ENCODE data around the gene MOV10L1.

The MOV10L1 gene

GRCh38 chr22:50089682-50090411 lies at the start of gene MOV10L1:
MOV10L1 (plus strand) TSS chr22:50090006; CDS start chr22:50090089, 83 bp downstream.
- no peak for DNase-seq (ENCODE audit: low read depth)

DNA sequence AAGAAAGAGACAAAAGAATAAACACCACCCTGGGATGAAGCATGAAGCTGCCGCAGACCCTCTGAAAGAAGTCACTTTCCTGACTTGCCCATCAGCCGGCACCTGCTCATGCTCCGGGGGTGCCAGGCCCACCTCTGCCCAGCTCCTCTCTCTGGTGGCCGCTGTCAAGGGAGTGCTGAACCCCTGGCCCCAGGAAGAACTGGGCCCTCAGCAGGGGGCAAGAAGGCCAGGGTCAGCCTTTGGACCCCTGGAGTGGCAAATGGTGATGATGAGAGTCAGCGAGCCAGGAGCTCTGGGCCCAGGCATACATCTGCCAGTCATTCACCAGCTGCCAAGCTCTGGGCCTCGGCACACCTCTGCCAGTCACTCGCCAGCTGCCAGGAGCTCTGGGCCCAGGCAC lies 49.1 kb upstream of the MOV10L1 start:
- no peak for DNase-seq (ENCODE audit: low read depth)

GRCh38 chr22:50041361-50042065 lies 48.3 kb upstream of the MOV10L1 start:
- DNase-seq (ENCODE audit: low read depth) = no peak

- DNase-seq (ENCODE audit: low read depth) = no peak
Observed at GRCh38 chr22:50044485-50045118, 45.2 kb upstream of the MOV10L1 start.

DNA sequence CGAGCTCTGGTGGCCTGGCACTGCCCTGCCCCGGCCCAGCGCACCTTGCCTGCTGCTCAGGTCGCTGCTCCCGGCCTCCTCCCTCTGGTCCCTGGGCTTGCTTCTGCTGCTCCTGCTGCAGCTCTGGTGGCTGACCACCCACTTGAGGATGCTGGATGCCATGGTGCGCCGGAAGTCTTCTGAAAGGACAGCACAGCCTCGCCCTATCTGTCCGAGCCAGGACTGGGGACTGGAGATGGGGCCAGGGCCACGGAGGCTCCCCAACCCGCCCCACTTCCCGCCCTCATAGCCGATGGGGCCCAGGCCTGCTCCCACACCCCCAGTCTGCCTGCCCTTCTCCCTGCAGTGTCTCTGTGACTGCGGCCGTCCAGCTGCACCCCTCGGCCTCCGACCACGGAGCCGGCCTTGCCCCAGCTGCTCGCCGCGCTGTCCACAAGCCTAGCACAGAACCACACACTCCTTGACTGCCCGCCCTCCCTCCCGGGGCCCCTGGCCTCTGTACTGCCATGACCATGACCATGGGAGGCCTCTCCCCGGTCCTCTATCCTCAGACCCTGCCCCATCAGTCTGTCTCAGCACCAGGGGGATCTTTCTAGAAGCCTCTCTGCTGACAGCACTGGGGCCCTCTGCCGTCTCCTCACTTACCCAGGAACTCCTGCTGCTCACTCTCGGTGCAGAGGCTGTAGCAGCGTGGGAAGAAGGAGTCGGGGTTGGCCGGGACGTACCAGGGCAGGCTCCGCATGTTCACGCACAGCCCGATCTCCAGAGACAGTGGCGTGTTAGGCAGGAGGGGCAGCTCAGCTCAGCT lies 44.4 kb upstream of the MOV10L1 start:
- DNase-seq (ENCODE audit: low read depth) = no peak

GRCh38 chr22:50046019-50046415 lies 43.8 kb upstream of the MOV10L1 start:
- DNase-seq (ENCODE audit: low read depth) = no peak

GRCh38 chr22:50046481-50047245 lies 43.1 kb upstream of the MOV10L1 start:
- no peak for DNase-seq (ENCODE audit: low read depth)

- no peak for DNase-seq (ENCODE audit: low read depth)
Observed at GRCh38 chr22:50047346-50047745, 42.5 kb upstream of the MOV10L1 start.

- DNase-seq (ENCODE audit: low read depth) = no peak
Observed at GRCh38 chr22:50048061-50048765, 41.6 kb upstream of the MOV10L1 start.

- no peak for DNase-seq (ENCODE audit: low read depth)
Observed at GRCh38 chr22:50048836-50049235, 41.0 kb upstream of the MOV10L1 start.

GRCh38 chr22:50049299-50050195 lies 40.3 kb upstream of the MOV10L1 start:
- DNase-seq (ENCODE audit: low read depth) = no peak

DNA sequence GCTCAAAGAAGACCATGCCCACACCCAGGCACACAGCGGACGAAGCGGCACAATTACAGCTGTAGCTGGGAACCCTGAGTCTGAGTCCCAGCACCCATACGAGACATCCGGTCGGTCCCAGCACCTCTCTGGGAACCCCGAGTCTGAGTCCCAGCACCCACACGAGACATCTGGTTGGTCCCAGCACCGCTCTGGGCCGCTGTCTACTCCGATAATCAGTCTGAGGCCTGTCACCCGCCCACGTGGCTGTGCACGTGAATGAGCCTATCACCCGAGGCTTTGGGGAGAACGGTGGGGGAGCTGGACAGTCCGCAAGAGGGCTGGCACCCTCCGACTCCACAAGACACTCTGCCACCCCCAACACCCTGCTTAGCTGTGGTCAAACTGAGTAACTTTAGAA lies 37.9 kb upstream of the MOV10L1 start:
- no peak for DNase-seq (ENCODE audit: low read depth)

GRCh38 chr22:50053861-50054260 lies 35.9 kb upstream of the MOV10L1 start:
- no peak for DNase-seq (ENCODE audit: low read depth)

DNA sequence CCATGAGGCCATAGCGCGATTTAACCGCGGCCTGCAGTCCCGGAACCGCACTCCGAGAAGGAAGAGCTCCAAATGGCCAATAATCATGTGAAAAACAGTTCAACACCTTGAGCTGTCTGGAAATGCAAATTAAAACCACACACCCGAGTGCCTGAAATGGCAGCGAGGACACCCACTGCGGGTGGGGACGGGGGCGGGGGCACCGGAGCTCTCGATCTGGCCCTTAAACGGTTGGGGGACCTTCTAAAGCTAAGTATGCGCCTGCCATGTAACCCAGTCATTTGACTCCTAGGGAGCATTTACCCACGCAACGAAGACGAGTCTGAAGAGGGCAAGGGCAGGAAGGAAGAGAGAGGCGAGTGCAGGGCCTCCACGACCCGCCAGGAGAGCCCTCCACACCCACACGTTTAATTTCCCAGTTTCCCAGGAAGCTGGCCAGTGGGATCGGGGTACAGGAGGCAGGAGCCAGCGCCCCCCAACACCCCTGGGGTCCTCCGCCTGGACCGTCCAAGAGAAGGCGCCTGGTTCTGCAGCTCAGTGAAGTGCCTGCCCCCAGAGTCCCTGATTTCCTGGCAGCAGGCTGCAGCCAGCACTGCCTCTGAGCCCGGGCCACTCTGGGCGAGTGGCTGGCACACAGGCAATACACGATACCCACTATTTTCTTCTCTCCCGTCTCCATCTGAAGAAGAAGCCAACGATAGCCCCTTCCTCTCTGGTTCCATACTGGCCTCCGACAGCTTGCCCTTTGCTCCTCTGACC lies 33.4 kb upstream of the MOV10L1 start:
- no peak for DNase-seq (ENCODE audit: low read depth)

DNA sequence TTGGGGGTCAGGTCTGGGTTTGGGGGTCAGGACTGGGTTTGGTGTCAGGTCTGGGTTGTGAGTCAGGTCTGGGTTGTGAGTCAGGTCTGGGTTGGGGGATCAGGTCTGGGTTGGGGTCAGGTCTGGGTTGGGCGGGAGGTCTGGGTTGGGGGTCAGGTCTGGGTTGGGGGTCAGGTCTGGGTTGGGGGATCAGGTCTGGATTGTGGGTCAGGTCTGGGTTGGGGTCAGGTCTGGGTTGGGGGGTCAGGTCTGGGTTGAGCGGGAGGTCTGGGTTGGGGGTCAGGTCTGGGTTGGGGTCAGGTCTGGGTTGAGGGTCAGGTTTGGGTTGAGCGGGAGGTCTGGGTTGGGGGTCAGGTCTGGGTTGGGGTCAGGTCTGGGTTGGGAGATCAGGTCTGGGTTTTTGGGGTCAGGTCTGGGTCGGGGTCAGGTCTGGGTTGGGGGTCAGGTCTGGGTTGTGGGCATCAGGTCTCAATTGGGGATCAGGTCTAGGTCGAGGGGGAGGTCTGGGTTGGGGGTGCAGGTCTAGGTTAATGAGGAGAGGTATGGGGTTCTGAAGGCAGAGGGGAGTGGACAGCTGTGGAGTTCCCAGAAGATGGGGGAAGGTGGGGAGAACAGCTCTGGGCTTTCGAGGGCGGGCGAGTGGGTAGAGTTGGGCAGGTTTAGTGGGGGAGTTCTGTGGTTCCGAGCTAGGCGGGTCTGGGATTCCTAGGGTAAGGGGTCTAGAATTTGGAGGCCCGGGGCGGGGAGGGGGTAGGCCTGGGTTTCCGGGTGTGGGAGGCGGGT lies 32.3 kb upstream of the MOV10L1 start:
- no peak for DNase-seq (ENCODE audit: low read depth)

DNA sequence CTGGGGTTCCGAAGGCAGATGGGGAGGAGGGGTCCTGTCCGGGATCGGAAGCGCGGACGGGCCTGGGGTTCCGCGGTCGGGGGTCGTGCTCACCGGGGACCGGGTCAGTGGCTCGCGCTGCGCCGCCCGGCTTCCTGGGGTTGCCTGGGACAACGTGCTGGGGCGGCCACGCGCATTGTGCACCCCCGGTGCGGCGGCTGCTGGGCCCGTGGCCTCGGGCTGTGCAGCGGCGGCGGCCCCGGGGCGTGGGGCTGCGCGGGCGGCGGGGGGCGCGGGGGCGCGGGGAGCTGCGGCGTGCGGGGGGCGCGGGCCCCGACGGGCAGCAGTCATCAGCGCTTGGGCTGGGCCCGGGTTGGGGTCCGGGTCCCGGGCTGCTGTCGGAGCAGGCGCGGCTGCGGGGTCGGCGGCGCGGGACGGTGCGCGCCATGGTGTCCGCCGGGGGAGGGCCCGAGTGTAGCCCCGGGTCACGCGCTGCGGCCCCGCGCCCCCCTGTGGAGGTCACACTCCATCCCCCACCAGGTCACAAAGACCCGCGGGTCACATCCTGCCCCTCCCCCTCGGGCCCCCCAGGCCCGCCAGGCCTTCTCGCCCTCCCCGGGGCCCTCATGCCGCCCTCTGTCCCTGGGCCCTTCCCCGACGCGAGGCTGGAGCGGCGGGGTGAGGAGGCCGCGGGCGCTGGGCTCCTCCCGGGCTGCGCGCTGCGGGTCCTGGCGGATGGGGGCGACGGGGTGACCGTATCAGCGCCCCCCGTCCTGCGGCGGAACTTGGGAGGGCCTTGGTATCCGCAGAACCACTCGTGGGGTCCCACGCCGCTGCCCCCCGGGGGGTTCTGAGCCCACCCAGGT lies 31.5 kb upstream of the MOV10L1 start, which contains the start of gene TTLL8:
Gene TTLL8, minus strand, starts transcription at position 238 of the 845 bp plus-strand sequence.
- no peak for DNase-seq (ENCODE audit: low read depth)

Measured in CMK (cell line).